Epithelial cell of proximal tubule (primary cell): ENCODE data around the gene CCL2. TPM values are rescaled to one million over a fixed set of nuclear protein-coding genes. Genes with fewer than 3 reads are reported as not detected.

Source experiments
- DNase-seq: peaks from one replicate; pipeline ENCODE4 v3.0.0-alpha.2; 2011; ENCODE audit warnings: low read depth
- H3K4me3 ChIP-seq: 2 replicates; pipeline ENCODE4 v1.5.1; 2011; ENCODE audit warnings: low read depth, mild to moderate bottlenecking, low read length
- total RNA-seq: library from RNA; depleted of rRNA; stranded (reverse); fragments of >200 nt; gene quantifications from 2 replicates; pipeline ENCODE4 v1.2.3, GENCODE V29; 2015
- TF ChIP-seq, protein P1 (sequence below): conservative IDR thresholded peaks from 2 replicates; pipeline ENCODE4 v1.5.1; 2012; ENCODE audit warnings: low read depth, mild to moderate bottlenecking, low read length

The CCL2 gene
- total RNA-seq, 1 donor from 2014 or later: 35.7 TPM

DNA sequence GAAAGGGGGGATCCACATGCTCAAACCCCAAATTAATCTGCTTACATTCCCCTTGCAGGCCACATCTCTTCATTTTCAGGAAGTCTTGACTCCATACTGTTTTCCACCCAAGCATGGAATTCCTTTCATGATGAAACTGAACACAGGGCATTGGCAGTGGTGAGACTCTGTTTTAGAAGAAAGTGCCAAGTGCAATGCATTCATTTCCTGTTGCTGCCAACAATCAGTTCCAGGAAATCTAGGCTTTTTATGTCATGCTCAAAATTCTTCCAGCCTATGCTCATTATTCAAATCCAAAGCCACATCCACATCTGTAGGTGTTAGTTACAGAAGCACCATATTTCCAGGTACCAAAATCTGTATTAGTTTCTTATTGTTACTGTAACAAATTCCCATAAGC is 4.1 kb downstream of the CCL2 start:
- no peak overlapping the region for H3K4me3 ChIP-seq
- no peak for DNase-seq
- TF ChIP-seq, protein P1, sequence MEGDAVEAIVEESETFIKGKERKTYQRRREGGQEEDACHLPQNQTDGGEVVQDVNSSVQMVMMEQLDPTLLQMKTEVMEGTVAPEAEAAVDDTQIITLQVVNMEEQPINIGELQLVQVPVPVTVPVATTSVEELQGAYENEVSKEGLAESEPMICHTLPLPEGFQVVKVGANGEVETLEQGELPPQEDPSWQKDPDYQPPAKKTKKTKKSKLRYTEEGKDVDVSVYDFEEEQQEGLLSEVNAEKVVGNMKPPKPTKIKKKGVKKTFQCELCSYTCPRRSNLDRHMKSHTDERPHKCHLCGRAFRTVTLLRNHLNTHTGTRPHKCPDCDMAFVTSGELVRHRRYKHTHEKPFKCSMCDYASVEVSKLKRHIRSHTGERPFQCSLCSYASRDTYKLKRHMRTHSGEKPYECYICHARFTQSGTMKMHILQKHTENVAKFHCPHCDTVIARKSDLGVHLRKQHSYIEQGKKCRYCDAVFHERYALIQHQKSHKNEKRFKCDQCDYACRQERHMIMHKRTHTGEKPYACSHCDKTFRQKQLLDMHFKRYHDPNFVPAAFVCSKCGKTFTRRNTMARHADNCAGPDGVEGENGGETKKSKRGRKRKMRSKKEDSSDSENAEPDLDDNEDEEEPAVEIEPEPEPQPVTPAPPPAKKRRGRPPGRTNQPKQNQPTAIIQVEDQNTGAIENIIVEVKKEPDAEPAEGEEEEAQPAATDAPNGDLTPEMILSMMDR: no peak

DNA sequence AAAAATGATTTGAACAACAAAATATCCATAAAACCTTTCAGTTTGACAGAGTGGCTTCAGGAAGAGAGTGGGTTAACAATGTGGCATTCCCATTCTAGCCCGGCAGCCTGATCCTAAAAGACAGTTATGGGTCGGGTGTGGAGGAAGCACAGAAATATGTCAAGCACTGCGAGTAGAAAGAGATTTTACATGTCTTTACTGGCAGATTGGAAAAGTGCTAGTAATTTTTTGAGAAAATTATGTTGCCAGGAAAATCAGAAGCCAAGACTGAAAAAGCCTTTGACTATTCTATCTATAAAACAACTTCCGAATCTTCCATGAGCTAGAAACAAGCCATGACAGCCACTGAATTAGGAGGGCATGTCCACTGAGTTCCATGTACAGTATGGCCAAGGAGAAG is 5.8 kb downstream of the CCL2 start:
- no peak overlapping the region for H3K4me3 ChIP-seq
- DNase-seq: no peak
- TF ChIP-seq, protein P1: no peak

DNA sequence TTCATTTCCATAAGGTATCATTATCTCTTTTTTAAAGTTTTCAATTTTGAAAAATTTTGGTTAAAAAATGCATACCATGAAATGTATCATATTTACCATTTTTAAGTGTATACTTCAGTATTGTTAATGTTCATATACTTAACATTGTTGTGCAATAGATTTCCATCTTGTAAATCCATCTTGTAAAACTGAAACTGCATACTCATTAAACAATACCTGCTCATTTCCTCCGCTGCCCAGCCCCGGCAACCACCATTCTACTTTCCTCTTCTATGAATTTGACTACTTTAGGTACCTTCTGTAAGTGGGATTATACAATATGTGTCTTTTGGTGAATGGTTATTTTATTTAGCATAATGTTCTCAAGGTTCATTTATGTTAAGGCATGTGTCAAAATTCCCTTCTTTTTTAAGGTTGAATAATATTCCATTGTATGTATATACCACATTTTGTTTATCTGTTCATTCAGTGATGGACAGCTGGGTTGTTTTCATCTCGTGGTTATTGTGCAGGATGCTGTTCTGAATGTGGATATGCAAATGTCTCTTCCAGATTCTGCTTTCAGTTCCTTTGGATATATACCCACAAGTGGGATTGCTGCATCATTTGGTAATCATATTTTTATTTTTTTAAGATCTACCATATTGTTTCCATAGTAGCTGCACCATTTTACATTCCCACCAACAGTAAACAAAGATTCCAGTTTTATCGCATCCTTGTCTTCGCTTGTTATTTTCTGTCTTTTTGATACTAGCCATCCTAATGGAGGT is 6.7 kb downstream of the CCL2 start:
- H3K4me3 ChIP-seq: no peak overlapping the region
- DNase-seq: no peak
- TF ChIP-seq, protein P1: no peak

DNA sequence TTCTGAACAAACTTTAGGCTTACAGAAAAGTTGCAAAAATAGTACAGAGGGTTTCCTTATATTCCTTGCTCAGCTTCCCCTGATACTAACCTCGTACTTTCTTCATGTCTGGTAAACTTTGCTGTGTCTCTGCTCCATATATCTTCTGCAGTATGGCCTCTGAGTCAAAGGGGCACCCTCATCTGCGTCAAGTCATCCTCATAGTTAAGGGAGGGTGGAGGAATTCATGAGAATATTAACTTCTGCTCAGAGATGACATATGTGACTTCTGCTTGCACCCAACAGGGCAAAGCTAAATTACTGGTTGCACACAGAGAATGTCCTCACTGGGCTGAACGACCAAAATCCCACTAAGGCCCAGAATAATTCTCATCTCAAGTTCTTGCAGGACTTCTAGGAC is 10.6 kb downstream of the CCL2 start:
- TF ChIP-seq, protein P1: no peak
- H3K4me3 ChIP-seq: no peak overlapping the region
- DNase-seq: no peak

DNA sequence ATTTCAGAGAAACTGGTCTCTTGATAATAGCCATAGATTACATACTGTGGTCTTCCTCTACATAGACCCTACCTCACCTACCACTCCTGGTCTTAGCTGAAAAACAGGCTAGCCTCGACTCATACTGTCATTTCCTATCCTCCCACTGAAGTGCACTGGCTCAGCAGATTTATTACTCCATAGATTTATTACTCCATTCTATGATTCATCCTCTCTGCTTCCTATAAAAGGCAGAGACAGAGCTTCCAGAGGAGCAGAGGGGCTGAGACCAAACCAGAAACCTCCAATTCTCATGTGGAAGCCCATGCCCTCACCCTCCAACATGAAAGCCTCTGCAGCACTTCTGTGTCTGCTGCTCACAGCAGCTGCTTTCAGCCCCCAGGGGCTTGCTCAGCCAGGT is 14.9 kb downstream of the CCL2 start, which contains the start of gene CCL7:
TSS of gene CCL7 (plus strand) at position 253 of the 400 bp plus-strand sequence. CDS start at position 323, 70 bp downstream.
- TF ChIP-seq, protein P1: no peak
- no peak within 1 kb of the TSS for H3K4me3 ChIP-seq
- no peak for DNase-seq

DNA sequence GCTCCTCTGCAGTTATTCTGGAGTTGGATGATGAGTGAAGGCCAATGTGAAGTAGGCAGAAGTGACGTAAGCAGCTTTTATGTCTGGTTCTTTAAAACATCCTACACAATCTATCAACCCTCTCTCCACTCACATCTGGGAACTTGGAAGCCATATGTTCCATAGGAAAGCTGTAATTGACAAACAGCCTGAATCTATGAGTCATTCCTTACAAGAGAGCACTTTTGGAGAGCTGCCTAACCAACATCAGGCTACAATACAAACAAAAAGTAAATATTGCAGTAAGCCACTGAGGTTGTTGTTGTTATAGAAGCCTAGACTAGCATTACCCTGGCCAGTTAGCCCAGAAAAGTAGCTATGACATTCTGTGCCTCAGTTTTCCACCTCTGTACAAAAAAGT is 20.8 kb downstream of the CCL2 start:
- TF ChIP-seq, protein P1: no peak
- DNase-seq: no peak
- no peak overlapping the region for H3K4me3 ChIP-seq

DNA sequence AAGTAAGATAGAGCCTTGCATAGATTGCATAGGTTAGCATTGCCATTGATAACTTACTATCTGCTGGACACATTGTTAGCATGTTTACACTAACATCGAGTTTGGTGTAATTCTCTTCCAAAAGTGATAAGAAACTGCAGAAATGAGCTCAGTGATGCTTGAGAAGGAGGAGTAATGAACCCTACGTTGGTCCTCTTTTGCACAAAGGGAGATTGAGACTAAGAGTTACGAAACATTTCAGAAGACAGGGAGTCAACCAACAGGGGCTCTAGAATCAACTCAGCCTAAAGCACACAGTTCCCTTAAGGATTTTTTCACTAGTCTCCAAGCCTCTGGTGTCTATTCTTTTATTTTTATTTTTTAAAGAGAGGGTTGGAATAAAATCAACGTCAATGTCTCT is 21.7 kb downstream of the CCL2 start:
- DNase-seq: no peak
- TF ChIP-seq, protein P1: no peak
- H3K4me3 ChIP-seq: no peak overlapping the region
